ENCODE results near the gene ZC3H10. TPM values are rescaled to one million over a fixed set of nuclear protein-coding genes. Genes with fewer than 3 reads are reported as not detected.

Gene ZC3H10
- total RNA-seq, 1 experiment from 2014 or later: 11.3 TPM

DNA sequence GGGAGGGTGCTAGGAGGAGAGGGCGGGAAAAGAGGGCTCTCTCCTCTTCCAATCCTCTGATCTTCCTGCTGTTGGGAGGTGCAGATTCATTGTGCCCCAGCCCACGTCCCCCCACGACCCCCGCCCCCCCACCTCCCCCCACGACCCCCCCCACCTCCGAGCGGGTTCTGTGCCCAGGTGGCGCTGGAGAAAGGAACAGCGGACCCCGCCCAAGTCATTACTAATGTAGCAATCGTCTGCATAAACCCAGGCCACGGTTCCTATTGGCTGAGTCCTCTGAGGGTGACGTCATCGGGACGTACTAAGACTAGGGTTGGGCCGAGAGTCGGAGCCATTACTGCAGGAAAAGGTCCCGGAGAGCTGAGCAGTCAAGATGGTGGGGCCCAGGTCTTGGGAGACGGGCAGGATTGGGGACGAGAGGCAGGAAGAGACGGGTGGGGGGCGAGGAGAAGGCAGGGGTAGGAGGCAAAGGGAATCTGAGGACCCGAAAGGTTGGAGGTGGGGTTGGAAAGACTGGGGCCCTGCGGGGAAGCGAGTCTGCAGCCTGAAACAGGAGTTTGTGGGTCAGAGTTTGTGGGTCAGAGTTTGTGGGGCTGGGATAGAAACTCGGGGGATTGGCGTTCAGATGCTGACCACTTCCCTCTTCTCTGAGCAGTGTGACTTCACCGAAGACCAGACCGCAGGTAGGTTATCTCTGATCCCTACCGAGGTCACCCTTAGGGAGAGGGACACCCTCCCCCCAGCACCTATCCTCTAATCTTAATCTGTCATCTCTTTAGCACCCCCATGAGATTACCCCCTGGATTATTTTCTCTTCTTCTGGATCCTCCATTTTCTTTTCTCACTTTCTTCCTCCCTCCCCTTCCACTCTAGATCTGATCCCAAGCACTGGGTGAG, 40.2 kb downstream of the ZC3H10 start, which contains the start of gene MYL6 (continued):
- TF ChIP-seq, protein P1, sequence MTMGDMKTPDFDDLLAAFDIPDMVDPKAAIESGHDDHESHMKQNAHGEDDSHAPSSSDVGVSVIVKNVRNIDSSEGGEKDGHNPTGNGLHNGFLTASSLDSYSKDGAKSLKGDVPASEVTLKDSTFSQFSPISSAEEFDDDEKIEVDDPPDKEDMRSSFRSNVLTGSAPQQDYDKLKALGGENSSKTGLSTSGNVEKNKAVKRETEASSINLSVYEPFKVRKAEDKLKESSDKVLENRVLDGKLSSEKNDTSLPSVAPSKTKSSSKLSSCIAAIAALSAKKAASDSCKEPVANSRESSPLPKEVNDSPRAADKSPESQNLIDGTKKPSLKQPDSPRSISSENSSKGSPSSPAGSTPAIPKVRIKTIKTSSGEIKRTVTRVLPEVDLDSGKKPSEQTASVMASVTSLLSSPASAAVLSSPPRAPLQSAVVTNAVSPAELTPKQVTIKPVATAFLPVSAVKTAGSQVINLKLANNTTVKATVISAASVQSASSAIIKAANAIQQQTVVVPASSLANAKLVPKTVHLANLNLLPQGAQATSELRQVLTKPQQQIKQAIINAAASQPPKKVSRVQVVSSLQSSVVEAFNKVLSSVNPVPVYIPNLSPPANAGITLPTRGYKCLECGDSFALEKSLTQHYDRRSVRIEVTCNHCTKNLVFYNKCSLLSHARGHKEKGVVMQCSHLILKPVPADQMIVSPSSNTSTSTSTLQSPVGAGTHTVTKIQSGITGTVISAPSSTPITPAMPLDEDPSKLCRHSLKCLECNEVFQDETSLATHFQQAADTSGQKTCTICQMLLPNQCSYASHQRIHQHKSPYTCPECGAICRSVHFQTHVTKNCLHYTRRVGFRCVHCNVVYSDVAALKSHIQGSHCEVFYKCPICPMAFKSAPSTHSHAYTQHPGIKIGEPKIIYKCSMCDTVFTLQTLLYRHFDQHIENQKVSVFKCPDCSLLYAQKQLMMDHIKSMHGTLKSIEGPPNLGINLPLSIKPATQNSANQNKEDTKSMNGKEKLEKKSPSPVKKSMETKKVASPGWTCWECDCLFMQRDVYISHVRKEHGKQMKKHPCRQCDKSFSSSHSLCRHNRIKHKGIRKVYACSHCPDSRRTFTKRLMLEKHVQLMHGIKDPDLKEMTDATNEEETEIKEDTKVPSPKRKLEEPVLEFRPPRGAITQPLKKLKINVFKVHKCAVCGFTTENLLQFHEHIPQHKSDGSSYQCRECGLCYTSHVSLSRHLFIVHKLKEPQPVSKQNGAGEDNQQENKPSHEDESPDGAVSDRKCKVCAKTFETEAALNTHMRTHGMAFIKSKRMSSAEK (CRISPR knock-in tag; IDR thresholded peaks at IDR 0.05; ENCODE audit: borderline replicate concordance): peak; percentile 97
- TF ChIP-seq RELA (CRISPR knock-in tag; IDR thresholded peaks at IDR 0.05; ENCODE audit: borderline replicate concordance) (no peak), ZNF138 (CRISPR knock-in tag; conservative IDR thresholded peaks at IDR 0.05) (no peak), ZBTB21 (CRISPR knock-in tag; IDR thresholded peaks at IDR 0.05; ENCODE audit: borderline replicate concordance) (peak; percentile 76; the same call in 1 of the 2 replicates), NFE2L1 (CRISPR knock-in tag; IDR thresholded peaks at IDR 0.05) (peak; percentile 89), ZNF232 (CRISPR knock-in tag; IDR thresholded peaks at IDR 0.05) (peak; percentile 39; the same call in 1 of the 2 replicates), MXD4 (CRISPR knock-in tag; IDR thresholded peaks at IDR 0.05; ENCODE audit: borderline replicate concordance) (no peak), ZNF416 (CRISPR knock-in tag; IDR thresholded peaks at IDR 0.05) (peak; percentile 97), NFYB (CRISPR knock-in tag; conservative IDR thresholded peaks at IDR 0.05; ENCODE audit: low read depth) (peak; percentile 53), HMGA2 (CRISPR knock-in tag; IDR thresholded peaks at IDR 0.05) (peak; percentile 45), CBFB (CRISPR knock-in tag; IDR thresholded peaks at IDR 0.05; ENCODE audit: low read depth) (no peak), FOXK1 (CRISPR knock-in tag; IDR thresholded peaks at IDR 0.05) (no peak), ZNF396 (CRISPR knock-in tag; IDR thresholded peaks at IDR 0.05; ENCODE audit: borderline replicate concordance) (no peak), ZNF671 (CRISPR knock-in tag; IDR thresholded peaks at IDR 0.05) (peak; percentile 90), SOX15 (CRISPR knock-in tag; IDR thresholded peaks at IDR 0.05) (peak; percentile 69; the same call in 1 of the 2 replicates), NR1H2 (CRISPR knock-in tag; IDR thresholded peaks at IDR 0.05) (no peak), ZNF263 (CRISPR knock-in tag; IDR thresholded peaks at IDR 0.05; ENCODE audit: low read depth) (no peak), GRHL2 (CRISPR knock-in tag; IDR thresholded peaks at IDR 0.05; ENCODE audit: insufficient replicate concordance, severe bottlenecking) (no peak), FOXP1 (CRISPR knock-in tag; IDR thresholded peaks at IDR 0.05; ENCODE audit: borderline replicate concordance) (peak; percentile 77), EMX1 (CRISPR knock-in tag; IDR thresholded peaks at IDR 0.05) (peak; percentile 94)
- TF ChIP-seq, protein P2, sequence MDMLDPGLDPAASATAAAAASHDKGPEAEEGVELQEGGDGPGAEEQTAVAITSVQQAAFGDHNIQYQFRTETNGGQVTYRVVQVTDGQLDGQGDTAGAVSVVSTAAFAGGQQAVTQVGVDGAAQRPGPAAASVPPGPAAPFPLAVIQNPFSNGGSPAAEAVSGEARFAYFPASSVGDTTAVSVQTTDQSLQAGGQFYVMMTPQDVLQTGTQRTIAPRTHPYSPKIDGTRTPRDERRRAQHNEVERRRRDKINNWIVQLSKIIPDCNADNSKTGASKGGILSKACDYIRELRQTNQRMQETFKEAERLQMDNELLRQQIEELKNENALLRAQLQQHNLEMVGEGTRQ (CRISPR knock-in tag; IDR thresholded peaks at IDR 0.05): no peak
- TF ChIP-seq, protein P3, sequence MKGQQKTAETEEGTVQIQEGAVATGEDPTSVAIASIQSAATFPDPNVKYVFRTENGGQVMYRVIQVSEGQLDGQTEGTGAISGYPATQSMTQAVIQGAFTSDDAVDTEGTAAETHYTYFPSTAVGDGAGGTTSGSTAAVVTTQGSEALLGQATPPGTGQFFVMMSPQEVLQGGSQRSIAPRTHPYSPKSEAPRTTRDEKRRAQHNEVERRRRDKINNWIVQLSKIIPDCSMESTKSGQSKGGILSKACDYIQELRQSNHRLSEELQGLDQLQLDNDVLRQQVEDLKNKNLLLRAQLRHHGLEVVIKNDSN (CRISPR knock-in tag; IDR thresholded peaks at IDR 0.05): no peak; the same call in 1 of the 2 replicates
- TF ChIP-seq, protein P4, sequence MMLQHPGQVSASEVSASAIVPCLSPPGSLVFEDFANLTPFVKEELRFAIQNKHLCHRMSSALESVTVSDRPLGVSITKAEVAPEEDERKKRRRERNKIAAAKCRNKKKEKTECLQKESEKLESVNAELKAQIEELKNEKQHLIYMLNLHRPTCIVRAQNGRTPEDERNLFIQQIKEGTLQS (CRISPR knock-in tag; conservative IDR thresholded peaks at IDR 0.05): 0 out of 2 replicates have a peak, but pooled peaks have one; percentile 33
- TF ChIP-seq, protein P5, sequence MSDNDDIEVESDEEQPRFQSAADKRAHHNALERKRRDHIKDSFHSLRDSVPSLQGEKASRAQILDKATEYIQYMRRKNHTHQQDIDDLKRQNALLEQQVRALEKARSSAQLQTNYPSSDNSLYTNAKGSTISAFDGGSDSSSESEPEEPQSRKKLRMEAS (CRISPR knock-in tag; IDR thresholded peaks at IDR 0.05): no peak
- TF ChIP-seq, protein P6, sequence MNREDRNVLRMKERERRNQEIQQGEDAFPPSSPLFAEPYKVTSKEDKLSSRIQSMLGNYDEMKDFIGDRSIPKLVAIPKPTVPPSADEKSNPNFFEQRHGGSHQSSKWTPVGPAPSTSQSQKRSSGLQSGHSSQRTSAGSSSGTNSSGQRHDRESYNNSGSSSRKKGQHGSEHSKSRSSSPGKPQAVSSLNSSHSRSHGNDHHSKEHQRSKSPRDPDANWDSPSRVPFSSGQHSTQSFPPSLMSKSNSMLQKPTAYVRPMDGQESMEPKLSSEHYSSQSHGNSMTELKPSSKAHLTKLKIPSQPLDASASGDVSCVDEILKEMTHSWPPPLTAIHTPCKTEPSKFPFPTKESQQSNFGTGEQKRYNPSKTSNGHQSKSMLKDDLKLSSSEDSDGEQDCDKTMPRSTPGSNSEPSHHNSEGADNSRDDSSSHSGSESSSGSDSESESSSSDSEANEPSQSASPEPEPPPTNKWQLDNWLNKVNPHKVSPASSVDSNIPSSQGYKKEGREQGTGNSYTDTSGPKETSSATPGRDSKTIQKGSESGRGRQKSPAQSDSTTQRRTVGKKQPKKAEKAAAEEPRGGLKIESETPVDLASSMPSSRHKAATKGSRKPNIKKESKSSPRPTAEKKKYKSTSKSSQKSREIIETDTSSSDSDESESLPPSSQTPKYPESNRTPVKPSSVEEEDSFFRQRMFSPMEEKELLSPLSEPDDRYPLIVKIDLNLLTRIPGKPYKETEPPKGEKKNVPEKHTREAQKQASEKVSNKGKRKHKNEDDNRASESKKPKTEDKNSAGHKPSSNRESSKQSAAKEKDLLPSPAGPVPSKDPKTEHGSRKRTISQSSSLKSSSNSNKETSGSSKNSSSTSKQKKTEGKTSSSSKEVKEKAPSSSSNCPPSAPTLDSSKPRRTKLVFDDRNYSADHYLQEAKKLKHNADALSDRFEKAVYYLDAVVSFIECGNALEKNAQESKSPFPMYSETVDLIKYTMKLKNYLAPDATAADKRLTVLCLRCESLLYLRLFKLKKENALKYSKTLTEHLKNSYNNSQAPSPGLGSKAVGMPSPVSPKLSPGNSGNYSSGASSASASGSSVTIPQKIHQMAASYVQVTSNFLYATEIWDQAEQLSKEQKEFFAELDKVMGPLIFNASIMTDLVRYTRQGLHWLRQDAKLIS (CRISPR knock-in tag; IDR thresholded peaks at IDR 0.05; ENCODE audit: borderline replicate concordance): 0 out of 2 replicates have a peak, but pooled peaks have one; percentile 75
- TF ChIP-seq, protein P7, sequence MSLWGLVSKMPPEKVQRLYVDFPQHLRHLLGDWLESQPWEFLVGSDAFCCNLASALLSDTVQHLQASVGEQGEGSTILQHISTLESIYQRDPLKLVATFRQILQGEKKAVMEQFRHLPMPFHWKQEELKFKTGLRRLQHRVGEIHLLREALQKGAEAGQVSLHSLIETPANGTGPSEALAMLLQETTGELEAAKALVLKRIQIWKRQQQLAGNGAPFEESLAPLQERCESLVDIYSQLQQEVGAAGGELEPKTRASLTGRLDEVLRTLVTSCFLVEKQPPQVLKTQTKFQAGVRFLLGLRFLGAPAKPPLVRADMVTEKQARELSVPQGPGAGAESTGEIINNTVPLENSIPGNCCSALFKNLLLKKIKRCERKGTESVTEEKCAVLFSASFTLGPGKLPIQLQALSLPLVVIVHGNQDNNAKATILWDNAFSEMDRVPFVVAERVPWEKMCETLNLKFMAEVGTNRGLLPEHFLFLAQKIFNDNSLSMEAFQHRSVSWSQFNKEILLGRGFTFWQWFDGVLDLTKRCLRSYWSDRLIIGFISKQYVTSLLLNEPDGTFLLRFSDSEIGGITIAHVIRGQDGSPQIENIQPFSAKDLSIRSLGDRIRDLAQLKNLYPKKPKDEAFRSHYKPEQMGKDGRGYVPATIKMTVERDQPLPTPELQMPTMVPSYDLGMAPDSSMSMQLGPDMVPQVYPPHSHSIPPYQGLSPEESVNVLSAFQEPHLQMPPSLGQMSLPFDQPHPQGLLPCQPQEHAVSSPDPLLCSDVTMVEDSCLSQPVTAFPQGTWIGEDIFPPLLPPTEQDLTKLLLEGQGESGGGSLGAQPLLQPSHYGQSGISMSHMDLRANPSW (CRISPR knock-in tag; conservative IDR thresholded peaks at IDR 0.05; ENCODE audit: low read depth): no peak

Measured in WTC11 (cell line).